Measurements from ENCODE around the gene IL18R1.

IL18R1 gene

GRCh38 chr2:102368461-102369109 lies 13.0 kb downstream of the IL18R1 start:
- no peak overlapping the region for H3K27ac ChIP-seq
- H3K4me2 ChIP-seq (ENCODE audit: low read length) = no peak overlapping the region
- peaks cover 2% of the 10 kb centered on the region for H3K9me3 ChIP-seq (ENCODE audit: control insufficient read depth, low read length)
- no peaks in the 10 kb centered on the region for H3K36me3 ChIP-seq (ENCODE audit: control insufficient read depth, insufficient read depth, low read length)
- no peak for TF ChIP-seq CTCF (IDR thresholded peaks at IDR 0.05)
- H3K9ac ChIP-seq = no peak overlapping the region
- H2AFZ ChIP-seq = no peak overlapping the region
- no peaks in the 10 kb centered on the region for H3K27me3 ChIP-seq (ENCODE audit: control insufficient read depth, insufficient read depth, low read length)
- H3K79me2 ChIP-seq = no peaks in the 10 kb centered on the region
- no peaks in the 10 kb centered on the region for H3K4me1 ChIP-seq
- no peak overlapping the region for H3K4me3 ChIP-seq (ENCODE audit: low read depth, low read length)

GRCh38 chr2:102369866-102370265 lies 14.3 kb downstream of the IL18R1 start:
- no peak overlapping the region for H3K4me2 ChIP-seq (ENCODE audit: low read length)

GRCh38 chr2:102376052-102376591 lies 20.5 kb downstream of the IL18R1 start:
- Histone ChIP-seq H3K4me2 (ENCODE audit: low read length) (no peak overlapping the region), H2AFZ (no peak overlapping the region), H3K4me1 (no peaks in the 10 kb centered on the region), H3K27me3 (ENCODE audit: control insufficient read depth, insufficient read depth, low read length) (no peaks in the 10 kb centered on the region), H3K79me2 (no peaks in the 10 kb centered on the region), H3K27ac (no peak overlapping the region), H3K4me3 (ENCODE audit: low read depth, low read length) (no peak overlapping the region), H3K9me3 (ENCODE audit: control insufficient read depth, low read length) (no peaks in the 10 kb centered on the region), H3K36me3 (ENCODE audit: control insufficient read depth, insufficient read depth, low read length) (no peaks in the 10 kb centered on the region), H3K9ac (no peak overlapping the region)
- TF ChIP-seq CTCF (IDR thresholded peaks at IDR 0.05) = no peak

More at GRCh38 chr2:102369866-102370265, 14.3 kb downstream of the IL18R1 start:
- peaks cover 2% of the 10 kb centered on the region for H3K9me3 ChIP-seq (ENCODE audit: control insufficient read depth, low read length)
- H3K9ac ChIP-seq = no peak overlapping the region
- H3K4me1 ChIP-seq = no peaks in the 10 kb centered on the region
- no peak for TF ChIP-seq CTCF (IDR thresholded peaks at IDR 0.05)
- H3K27ac ChIP-seq = no peak overlapping the region
- H3K79me2 ChIP-seq = no peaks in the 10 kb centered on the region
- no peak overlapping the region for H2AFZ ChIP-seq
- no peaks in the 10 kb centered on the region for H3K27me3 ChIP-seq (ENCODE audit: control insufficient read depth, insufficient read depth, low read length)
- no peak overlapping the region for H3K4me3 ChIP-seq (ENCODE audit: low read depth, low read length)
- H3K36me3 ChIP-seq (ENCODE audit: control insufficient read depth, insufficient read depth, low read length) = no peaks in the 10 kb centered on the region

- no peak overlapping the region for H3K4me2 ChIP-seq (ENCODE audit: low read length)
- H3K9me3 ChIP-seq (ENCODE audit: control insufficient read depth, low read length) = no peaks in the 10 kb centered on the region
- no peak overlapping the region for H3K27ac ChIP-seq
- no peak overlapping the region for H3K9ac ChIP-seq
- no peaks in the 10 kb centered on the region for H3K27me3 ChIP-seq (ENCODE audit: control insufficient read depth, insufficient read depth, low read length)
- no peak overlapping the region for H2AFZ ChIP-seq
- no peaks in the 10 kb centered on the region for H3K79me2 ChIP-seq
- TF ChIP-seq CTCF (IDR thresholded peaks at IDR 0.05) = no peak
- no peaks in the 10 kb centered on the region for H3K4me1 ChIP-seq
- H3K36me3 ChIP-seq (ENCODE audit: control insufficient read depth, insufficient read depth, low read length) = no peaks in the 10 kb centered on the region
- no peak overlapping the region for H3K4me3 ChIP-seq (ENCODE audit: low read depth, low read length)
Measured at GRCh38 chr2:102383722-102384121, 28.1 kb downstream of the IL18R1 start.

GRCh38 chr2:102385522-102385921 lies 29.9 kb downstream of the IL18R1 start:
- Histone ChIP-seq H3K4me1 (no peaks in the 10 kb centered on the region), H3K9me3 (ENCODE audit: control insufficient read depth, low read length) (no peaks in the 10 kb centered on the region), H3K79me2 (no peaks in the 10 kb centered on the region), H3K4me2 (ENCODE audit: low read length) (no peak overlapping the region), H3K36me3 (ENCODE audit: control insufficient read depth, insufficient read depth, low read length) (no peaks in the 10 kb centered on the region), H3K27me3 (ENCODE audit: control insufficient read depth, insufficient read depth, low read length) (no peaks in the 10 kb centered on the region), H3K27ac (no peak overlapping the region), H2AFZ (no peak overlapping the region), H3K9ac (no peak overlapping the region), H3K4me3 (ENCODE audit: low read depth, low read length) (no peak overlapping the region)
- no peak for TF ChIP-seq CTCF (IDR thresholded peaks at IDR 0.05)
